Left lung (tissue), 10 donors: Measurements from ENCODE around the gene SIGLEC12. TPM values are rescaled to one million over a fixed set of nuclear protein-coding genes. Genes with fewer than 3 reads are reported as not detected.
"Not testable (repeated sequence)": the region's sequence is repeated elsewhere in the genome, so short reads cannot be mapped to it uniquely, and the experiment has no call there.

Experiments
- ATAC-seq: fragments of 200-7000 bp; cut with Tn5 transposase; one replicate; pipeline ENCODE4 v1.9.1; 2020; ENCODE audit warnings: moderate library complexity
- DNase-seq, 4 donors: peaks; one replicate each; pipeline ENCODE4 v3.0.0-alpha.2; 2013 to 2020
- H3K27ac ChIP-seq, 2 donors: fragments of 200-600 bp; sonication (generic) in 1 of 2; one replicate each; pipeline versions ENCODE4 v1.5.0 to v1.8.0; 2020 to 2021
- H3K27me3 ChIP-seq, 2 donors: fragments of 200-600 bp; sonication (generic) in 1 of 2; one replicate each; pipeline versions ENCODE4 v1.5.0 to v1.8.0; 2020 to 2021
- H3K36me3 ChIP-seq, 2 donors: fragments of 200-600 bp; sonication (generic) in 1 of 2; one replicate each; pipeline versions ENCODE4 v1.5.0 to v1.8.0; 2020 to 2021
- H3K4me1 ChIP-seq, 2 donors: fragments of 200-600 bp; one replicate each; pipeline ENCODE4 v1.8.0; 2021
- H3K4me3 ChIP-seq, 2 donors: fragments of 200-600 bp; sonication (generic) in 1 of 2; one replicate each; pipeline versions ENCODE4 v1.5.0 to v1.8.0; 2020 to 2021; ENCODE audit warnings: mild to moderate bottlenecking in 1 of 2
- H3K9me3 ChIP-seq, 2 donors: fragments of 200-600 bp; sonication (generic) in 1 of 2; one replicate each; pipeline versions ENCODE4 v1.5.0 to v1.8.0; 2020 to 2021
- CTCF ChIP-seq, 2 donors: fragments of 200-600 bp; sonication (generic) in 1 of 2; IDR thresholded peaks; one replicate each; pipeline versions ENCODE4 v1.5.0 to v1.8.0; 2021; ENCODE audit warnings: antibody characterized with exemption in 2 of 2
- intact Hi-C, 2 donors: fragments of 100-400 bp; cut with DNase I; formaldehyde crosslinking; loops; one replicate each; pipeline versions ENCODE4 v1.11.2 to v1.14.2; 2022
- polyA plus RNA-seq, 6 donors: library from polyadenylated mRNA; unstranded; fragments of 120-200 nt; gene quantifications; one replicate each; pipeline ENCODE4 v1.2.1, GENCODE V29; 2013; ENCODE audit not compliant: insufficient read length in 6 of 6
- total RNA-seq, 2 donors: library from RNA; stranded (reverse); fragmentation: NEBNext Ultra II Directional; extraction: Animal tissue kit (Norgen Biotek cat#: 25700); gene quantifications; one replicate each; pipeline ENCODE4 v1.2.1, GENCODE V29; 2021
- donor health status: DM: no; HTN: yes; CAD: no.
- donor health status: DM: no; HTN: no; CAD: no.

Gene SIGLEC12
- total and polyA plus RNA-seq, 8 donors = 0.10 to 1.9 (median 0.39) TPM; not detected in 3

DNA sequence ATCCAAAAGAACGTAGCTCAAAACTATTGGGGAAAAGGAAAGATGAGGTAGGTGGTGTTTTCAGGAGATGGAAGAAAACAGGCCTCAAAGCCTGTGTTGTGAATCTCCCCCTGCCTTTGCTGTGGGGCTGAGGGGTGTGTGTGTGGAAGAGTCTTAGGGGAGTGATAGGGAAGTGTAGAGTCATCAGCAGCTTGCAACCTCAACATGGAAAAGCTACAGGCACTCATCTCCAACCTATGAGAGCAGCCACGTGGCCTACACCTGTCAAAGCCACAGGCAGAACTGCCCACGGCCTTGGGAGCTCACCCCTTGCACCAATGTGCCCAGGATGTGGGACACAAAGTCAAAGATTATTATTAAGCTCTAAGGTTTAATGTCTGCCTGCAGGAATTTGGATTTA is 4.3 kb upstream of the SIGLEC12 start:
- Histone ChIP-seq H3K4me1 (peaks cover 0 to 56% of the 10 kb centered on the region in 2 donors), H3K27ac (no peak overlapping the region), H3K27me3 (peaks cover 0 to 22% of the 10 kb centered on the region in 2 donors), H3K4me3 (no peak overlapping the region), H3K36me3 (no peaks in the 10 kb centered on the region), H3K9me3 (peaks cover 0 to 11% of the 10 kb centered on the region in 2 donors)
- TF ChIP-seq CTCF (IDR thresholded peaks at IDR 0.05) = no peak
- no peak for ATAC-seq
- intact Hi-C loops = no loop called here
- DNase-seq = no peak

DNA sequence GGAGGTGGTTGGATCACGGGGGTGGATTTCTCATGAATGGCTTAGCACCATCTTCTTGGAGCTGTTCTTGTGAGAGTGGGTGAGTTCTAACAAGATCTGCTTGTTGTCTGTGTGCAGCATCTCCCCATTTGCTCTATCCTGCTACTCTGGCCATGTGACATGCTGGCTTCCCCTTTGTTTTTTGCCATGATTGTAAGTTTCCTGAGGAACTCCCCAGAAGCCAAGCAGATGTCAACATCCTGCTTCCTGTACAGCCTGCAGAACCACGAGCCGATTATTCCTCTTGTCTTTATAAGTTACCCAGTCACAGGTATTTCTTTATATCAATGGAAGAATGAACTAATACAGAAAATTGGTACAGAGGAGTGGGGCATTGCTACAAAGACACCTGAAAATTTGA is 2.3 kb upstream of the SIGLEC12 start:
- ATAC-seq = no peak
- no peak overlapping the region for H3K4me3 ChIP-seq
- intact Hi-C loops = no loop called here
- peaks cover 0 to 11% of the 10 kb centered on the region in 2 donors for H3K9me3 ChIP-seq
- no peak for TF ChIP-seq CTCF (IDR thresholded peaks at IDR 0.05)
- peaks cover 0 to 38% of the 10 kb centered on the region in 2 donors for H3K4me1 ChIP-seq
- no peaks in the 10 kb centered on the region for H3K36me3 ChIP-seq
- peaks cover 0 to 16% of the 10 kb centered on the region in 2 donors for H3K27me3 ChIP-seq
- H3K27ac ChIP-seq = peak overlapping the region in 1 of 2 donors; percentile 45
- DNase-seq = no peak

- peaks cover 0 to 34% of the 10 kb centered on the region in 2 donors for H3K4me1 ChIP-seq
- intact Hi-C loops = no loop called here
- ATAC-seq (peak; percentile 31), DNase-seq (no peak)
- H3K4me3 ChIP-seq = no peak overlapping the region
- TF ChIP-seq CTCF (IDR thresholded peaks at IDR 0.05) = no peak
- peak overlapping the region in 1 of 2 donors; percentile 45 for H3K27ac ChIP-seq
- peaks cover 0 to 11% of the 10 kb centered on the region in 2 donors for H3K27me3 ChIP-seq
- peaks cover 0 to 11% of the 10 kb centered on the region in 2 donors for H3K9me3 ChIP-seq
- no peaks in the 10 kb centered on the region for H3K36me3 ChIP-seq
Observed at GRCh38 chr19:51503286-51503817, 1.8 kb upstream of the SIGLEC12 start.

DNA sequence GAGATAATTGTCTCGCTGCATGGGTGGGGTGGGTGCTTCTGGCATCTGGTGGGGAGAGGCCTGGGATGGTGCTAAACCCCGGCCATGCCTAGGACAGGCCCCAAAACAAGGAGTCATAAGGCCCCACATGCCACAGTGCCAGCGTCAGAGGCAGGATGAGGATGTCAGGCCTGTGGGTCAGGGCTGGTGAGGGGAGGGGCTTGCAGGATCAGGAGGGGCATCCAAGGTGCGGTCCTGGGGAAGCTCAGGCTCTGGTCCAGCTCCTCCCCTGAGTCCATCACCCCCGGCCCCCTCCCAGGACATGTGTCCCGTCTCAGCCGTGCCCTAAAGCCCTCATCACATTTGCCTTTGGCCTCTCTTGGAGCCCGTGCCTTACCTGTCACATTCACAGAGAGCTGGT is 669 bp downstream of the SIGLEC12 start:
- H3K36me3 ChIP-seq, H3K27me3 ChIP-seq, H3K27ac ChIP-seq, intact Hi-C loops, DNase-seq: not testable (repeated sequence)
- H3K4me3 ChIP-seq = peak overlapping the region in 1 of 2 donors; percentile 19
- peak; percentile 48 for ATAC-seq
- H3K9me3 ChIP-seq = peaks cover 0 to 11% of the 10 kb centered on the region in 2 donors
- H3K4me1 ChIP-seq = peaks cover 0 to 21% of the 10 kb centered on the region in 2 donors

DNA sequence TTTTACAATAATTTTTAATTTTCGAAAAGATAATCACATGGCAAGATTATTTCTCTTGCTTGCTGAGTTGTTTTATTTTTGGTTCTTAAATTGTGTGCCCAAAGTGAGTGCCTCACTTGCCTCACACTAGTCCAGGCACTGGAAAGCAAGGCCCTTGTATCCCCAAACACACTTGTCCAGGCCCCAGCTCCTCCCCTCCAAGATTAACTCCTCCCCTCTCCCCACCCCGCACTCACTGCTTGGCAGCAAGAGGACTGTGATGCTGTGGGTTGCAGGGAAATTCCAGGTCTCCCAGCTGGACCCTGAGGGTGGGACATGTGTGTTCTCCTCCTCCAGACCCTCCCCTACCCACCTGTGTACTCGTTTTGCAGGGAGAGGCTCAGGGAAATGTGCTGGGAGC is 3.9 kb downstream of the SIGLEC12 start:
- peaks cover 0 to 23% of the 10 kb centered on the region in 2 donors for H3K4me1 ChIP-seq
- no peak for ATAC-seq
- H3K36me3 ChIP-seq = no peaks in the 10 kb centered on the region
- peaks cover 0 to 6% of the 10 kb centered on the region in 2 donors for H3K27me3 ChIP-seq
- TF ChIP-seq CTCF (IDR thresholded peaks at IDR 0.05) = no peak
- DNase-seq = no peak
- no peak overlapping the region for H3K27ac ChIP-seq
- no peak overlapping the region for H3K4me3 ChIP-seq
- intact Hi-C loops = no loop called here
- no peaks in the 10 kb centered on the region for H3K9me3 ChIP-seq

GRCh38 chr19:51493776-51494175 is 7.8 kb downstream of the SIGLEC12 start:
- Histone ChIP-seq H3K4me3 (no peak overlapping the region), H3K27me3 (peaks cover 0 to 18% of the 10 kb centered on the region in 2 donors), H3K4me1 (peaks cover 0 to 9% of the 10 kb centered on the region in 2 donors), H3K27ac (peak overlapping the region in 1 of 2 donors; percentile 34), H3K36me3 (no peaks in the 10 kb centered on the region), H3K9me3 (no peaks in the 10 kb centered on the region)
- DNase-seq (no peak), ATAC-seq (peak; percentile 66)
- TF ChIP-seq CTCF (IDR thresholded peaks at IDR 0.05) = no peak
- intact Hi-C loops = no loop called here
